ENCODE measurements around the gene MAP3K8.

The MAP3K8 gene

DNA sequence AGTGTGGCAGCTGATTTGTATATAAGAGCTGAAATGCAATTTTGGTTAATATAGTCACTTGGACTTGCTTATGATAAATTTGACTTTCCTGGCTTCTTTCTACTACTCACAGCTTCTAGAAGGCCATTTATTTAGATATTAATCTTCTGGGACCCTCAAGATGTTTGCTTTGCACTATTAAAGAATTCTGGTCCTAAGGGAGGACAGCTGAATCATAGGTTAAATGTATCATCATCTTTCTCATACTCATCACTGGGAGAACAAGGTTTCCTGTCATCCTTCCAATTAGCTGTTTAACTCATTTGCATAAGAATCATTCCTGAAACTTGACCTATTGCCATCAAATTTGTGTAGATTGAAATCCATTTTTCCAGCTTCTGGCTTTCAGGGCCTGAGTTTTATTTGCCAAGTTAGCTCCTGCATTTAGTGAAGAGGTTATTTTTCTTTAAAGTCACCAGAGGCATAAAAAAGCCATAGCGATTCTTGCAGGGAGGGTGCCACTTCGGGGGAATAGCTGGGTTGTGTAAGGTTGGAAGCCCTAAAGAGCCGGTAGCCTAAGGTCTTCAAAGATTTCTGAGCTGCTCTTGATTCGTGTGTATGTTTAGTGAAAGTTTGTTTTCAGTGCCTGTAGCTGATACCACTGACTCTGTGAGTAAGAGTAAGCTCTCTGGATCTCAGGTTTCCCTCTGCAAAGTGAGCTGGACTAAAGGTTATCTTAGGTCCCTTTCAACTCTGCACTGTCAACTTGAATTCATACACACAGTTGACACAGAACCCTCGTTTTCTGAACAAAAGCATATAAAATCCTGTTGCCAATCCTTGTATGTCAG lies 4.3 kb downstream of the MAP3K8 start:
- in situ Hi-C loops (cut with MboI; ENCODE audit: low pct_unique_long_range_greater_than_20kb, low sequenced_read_pairs) = no loop called here
- DNase-seq = no peak

DNA sequence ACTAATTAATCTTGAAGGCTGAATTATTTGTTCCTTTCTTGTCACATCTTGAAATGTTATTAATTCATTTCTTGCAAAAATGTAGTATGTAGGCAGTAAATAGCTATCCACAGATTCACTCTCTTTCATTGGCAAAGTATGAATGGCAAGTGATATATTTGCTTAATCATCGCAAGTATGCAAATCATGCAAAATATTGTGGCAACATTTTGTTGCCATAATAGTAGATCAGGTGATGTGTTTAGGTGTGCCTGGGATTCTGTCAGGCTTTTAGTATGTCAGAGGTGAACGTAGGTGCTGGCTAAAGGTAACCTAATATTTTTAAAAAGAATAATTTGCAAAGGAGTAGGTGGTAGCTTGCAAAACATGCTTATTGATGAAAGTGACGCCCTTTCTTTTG lies 5.9 kb downstream of the MAP3K8 start:
- in situ Hi-C loops (cut with MboI; ENCODE audit: low pct_unique_long_range_greater_than_20kb, low sequenced_read_pairs) = no loop called here

DNA sequence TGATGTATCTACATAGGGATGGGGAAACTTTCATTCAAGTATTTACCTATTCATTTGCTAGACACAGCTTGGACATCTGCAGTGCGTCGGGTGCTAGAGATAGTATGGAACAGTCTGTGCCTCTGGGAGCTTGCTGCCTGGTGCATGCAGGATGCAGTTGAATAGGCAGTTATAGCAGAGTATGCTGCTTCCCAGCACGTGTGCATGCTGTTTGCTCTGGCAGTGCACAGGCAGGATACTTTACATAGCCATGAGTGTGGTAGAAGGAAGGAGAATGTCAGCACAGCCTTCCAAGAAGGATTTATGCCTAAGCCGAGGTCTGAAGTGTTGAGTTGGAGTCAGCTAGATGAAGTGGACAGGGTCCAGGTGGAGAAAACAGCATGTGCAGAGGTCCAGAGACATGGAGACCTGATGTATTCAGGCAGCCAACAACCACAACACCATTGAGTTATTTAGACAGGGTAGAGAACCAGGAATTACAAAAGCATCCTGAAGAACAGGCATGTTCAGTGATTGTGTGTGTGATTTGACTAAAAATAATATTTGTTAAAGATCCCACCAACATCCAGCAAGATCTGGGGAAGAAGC lies 8.1 kb downstream of the MAP3K8 start:
- DNase-seq = no peak
- in situ Hi-C loops (cut with MboI; ENCODE audit: low pct_unique_long_range_greater_than_20kb, low sequenced_read_pairs) = no loop called here

More for the DNA sequence above, 5.9 kb downstream of the MAP3K8 start:
- no peak for DNase-seq

DNA sequence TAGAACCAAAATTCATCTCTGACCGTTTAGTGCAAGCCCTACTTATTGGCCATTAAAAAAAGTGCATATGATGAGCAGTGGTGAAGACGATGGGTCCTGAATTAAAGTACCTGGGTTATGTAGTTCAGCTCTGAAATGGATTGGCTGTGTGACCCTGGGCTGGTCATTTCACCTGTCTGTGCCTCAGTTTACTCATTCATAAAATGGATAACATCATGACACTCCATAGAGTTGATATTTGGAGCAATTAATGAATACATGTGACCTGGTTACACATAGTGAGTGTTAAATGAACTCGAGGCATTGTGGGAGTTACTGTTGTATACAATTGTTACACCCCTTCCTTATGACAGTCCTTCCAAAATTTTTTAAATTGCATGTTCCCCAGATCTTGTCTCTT lies 9.1 kb downstream of the MAP3K8 start:
- in situ Hi-C loops (cut with MboI; ENCODE audit: low pct_unique_long_range_greater_than_20kb, low sequenced_read_pairs) = no loop called here
- DNase-seq = no peak

DNA sequence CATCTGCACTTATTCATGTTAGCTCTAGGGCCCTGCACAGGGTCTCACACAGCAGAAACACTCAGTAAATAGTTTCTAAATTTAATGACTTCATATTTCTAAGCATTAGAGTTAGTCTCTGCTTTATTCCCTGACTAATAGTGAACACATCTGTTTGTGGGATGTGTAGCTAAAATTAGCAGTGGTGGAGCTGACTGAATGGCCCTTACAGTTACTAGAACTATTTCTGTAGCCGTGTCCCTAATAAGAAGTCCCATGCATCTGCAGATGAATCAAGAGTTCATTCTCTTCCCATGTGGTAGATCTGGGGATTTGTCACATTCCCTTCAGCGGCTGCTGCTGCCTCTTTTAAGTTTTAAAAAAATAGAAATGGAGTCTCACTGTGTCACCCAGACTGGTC lies 11.7 kb downstream of the MAP3K8 start:
- in situ Hi-C loops (cut with MboI; ENCODE audit: low pct_unique_long_range_greater_than_20kb, low sequenced_read_pairs) = no loop called here
- DNase-seq = no peak

DNA sequence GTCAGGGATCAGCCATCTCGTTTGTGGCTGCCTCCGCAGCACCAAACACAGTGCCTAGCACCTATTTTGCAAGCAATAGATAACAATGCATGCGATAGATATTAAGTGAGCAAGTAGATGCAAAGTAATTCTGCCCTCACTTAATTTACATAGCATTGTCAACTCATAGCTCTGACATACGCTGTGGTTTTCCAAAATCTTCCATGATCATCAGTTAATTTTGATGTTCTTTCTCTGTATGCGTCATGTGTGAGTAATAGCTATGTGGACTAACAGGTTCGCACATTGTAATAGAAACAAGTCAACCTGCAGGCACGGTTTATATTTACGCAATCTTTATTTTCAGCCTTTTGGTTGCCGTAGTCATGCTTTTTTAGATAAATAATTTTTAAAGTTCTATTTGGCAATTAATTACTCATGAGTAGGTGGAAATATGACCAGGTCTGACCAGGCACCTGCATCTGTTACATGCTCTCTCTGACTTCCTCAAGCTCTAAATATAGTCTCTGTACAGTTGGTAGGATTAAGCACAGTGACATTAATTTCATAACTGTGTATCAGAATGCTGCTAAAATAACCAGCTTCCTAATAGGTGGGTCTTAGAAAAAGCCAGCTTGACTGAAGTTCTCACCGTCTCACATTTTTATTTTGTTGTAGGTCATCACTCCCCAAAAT lies 13.3 kb downstream of the MAP3K8 start:
- in situ Hi-C loops (cut with MboI; ENCODE audit: low pct_unique_long_range_greater_than_20kb, low sequenced_read_pairs) = no loop called here
- DNase-seq = no peak

DNA sequence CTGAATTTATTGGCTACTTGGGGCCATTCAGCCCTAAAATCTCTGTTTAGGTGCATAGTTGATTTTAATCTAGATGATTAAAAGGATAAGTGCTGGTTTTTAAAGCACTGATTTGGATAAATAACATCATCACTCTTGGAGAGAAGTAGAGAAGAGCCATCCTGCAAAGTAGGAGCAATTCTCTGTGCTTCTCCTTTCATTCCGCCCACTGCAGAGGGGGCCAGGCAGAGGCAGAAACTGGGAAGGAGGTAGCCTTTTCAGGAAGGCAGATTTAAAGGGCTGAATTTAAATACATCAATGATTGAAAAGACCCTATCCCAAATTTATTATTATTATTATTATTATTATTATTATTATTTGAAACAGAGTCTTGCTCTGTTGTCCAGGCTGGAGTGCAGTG lies 14.1 kb downstream of the MAP3K8 start:
- in situ Hi-C loops (cut with MboI; ENCODE audit: low pct_unique_long_range_greater_than_20kb, low sequenced_read_pairs) = no loop called here
- DNase-seq = no peak

DNA sequence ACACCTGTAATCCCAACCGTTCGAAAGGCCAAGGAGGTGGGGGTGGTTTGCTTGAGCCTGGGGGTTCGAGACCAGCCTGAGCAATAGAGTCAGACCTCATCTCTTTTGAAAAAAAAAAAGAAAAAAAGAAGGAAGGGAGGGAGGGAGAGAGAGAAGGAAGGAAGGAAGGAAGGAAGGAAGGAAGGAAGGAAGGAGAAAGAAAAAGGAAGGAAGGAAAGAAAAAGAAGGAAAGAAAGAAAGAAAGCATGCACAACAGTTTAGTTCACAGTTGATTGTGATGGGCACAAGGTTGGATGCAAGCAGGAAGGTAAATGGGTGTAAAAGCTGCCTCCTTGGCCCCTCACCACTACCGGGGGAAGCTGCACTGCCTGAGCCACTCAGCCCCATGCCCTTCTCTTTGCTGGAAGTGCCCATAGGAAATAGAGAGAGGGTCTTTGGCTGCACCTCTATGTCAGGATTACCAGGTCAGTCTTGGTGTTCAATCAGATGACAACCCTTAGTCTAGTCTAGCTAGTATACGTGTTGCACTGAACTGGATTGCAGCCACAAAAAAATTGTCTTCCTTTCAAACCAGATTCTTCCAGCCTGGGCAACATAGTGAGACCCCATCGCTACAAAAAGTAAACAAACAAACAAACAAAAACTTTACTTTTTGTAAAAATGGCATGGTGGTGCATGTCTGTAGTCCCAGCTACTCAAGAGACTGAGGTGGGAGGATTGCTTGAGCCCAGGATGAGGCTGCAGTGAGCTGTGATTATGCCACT lies 20.0 kb downstream of the MAP3K8 start:
- no peak for DNase-seq
- in situ Hi-C loops (cut with MboI; ENCODE audit: low pct_unique_long_range_greater_than_20kb, low sequenced_read_pairs) = no loop called here

DNA sequence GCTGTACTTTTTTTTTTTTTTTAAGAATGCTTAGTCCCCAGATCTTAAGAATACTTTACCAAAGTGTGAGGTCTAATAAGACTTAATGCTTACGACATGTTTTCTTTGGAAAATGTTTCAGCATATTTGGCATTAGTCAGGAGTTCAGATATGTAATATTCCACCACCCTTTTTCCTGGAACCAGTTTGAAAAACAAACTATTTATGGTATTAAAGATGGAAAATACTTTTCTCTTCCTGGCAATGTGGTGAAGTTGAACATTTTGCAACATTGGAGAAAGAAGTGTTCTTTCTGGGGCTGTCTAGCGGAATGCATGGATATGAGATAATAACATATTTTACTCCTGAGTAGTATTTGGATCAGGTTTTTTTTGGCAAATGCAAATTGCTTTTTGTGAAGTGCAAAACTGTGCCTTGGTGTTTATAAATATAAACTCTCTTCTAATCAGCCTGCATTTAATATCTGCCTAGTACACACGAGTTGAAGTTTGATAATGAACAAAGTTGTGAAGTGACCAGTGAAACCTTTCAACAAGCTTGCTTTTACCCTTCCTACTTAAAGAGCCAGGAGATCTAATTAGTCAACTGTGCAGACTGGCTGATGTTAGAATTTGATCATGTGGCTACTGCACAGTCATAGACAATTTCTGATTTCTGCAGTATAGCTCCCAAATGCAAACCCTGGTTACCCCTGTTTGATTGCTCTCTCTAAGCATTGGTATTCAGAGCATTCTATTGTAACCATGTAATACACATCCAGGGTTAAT lies 20.9 kb downstream of the MAP3K8 start:
- no peak for DNase-seq
- in situ Hi-C loops (cut with MboI; ENCODE audit: low pct_unique_long_range_greater_than_20kb, low sequenced_read_pairs) = no loop called here

DNA sequence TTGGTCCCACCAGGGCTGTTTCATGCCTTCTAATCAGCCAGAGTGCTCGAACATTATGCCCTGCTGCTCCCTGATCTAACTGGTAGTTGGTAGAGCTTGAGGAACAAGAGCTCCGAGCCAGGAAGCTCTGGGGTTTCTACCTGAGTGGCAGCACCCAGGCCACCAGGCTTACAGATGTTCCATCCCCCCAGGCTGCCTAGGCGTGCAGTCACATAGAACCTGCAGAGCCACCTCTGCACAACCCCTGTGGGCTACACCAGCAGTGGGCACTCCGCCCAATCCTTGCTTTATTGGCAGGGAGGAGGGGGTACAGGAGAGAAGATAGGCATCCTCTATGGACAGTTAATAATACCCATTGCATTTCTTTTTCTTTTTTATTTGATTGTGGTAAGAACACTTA lies 21.8 kb downstream of the MAP3K8 start:
- DNase-seq = peak; percentile 15
- in situ Hi-C loops (cut with MboI; ENCODE audit: low pct_unique_long_range_greater_than_20kb, low sequenced_read_pairs) = no loop called here

DNA sequence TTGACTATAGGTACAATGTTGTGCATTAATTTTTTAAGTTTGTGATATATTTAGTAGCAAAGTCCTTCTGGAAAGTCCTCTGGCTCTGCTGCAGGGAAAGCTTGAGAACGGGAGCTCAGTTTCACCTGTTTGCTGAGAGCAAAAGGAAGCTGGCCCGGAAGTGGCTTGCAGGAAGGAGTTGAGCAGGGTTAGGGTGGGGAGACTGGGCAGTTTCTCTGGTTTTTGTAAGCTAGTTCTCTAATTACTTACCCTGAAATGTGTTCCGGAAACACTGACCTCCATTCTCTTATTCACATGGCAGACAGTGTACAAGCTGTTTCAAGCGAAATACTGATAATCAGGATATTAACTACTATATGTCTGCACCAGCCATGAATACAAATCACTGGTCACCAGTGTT lies 22.3 kb downstream of the MAP3K8 start:
- in situ Hi-C loops (cut with MboI; ENCODE audit: low pct_unique_long_range_greater_than_20kb, low sequenced_read_pairs) = no loop called here
- DNase-seq = peak; percentile 81

DNA sequence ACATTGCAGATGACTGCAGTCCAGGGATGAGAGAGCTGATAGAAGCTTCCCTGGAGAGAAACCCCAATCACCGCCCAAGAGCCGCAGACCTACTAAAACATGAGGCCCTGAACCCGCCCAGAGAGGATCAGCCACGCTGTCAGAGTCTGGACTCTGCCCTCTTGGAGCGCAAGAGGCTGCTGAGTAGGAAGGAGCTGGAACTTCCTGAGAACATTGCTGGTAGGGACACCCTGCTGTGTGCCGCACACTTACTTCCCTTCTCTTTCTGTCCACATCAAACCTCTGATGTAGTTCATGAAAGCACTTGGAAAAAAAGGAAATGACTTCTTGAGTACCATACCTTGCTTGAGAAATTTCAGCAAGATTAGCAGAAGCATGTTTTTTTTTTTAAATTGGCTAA lies 25.3 kb downstream of the MAP3K8 start:
- peak; percentile 94 for DNase-seq
- in situ Hi-C loops (cut with MboI; ENCODE audit: low pct_unique_long_range_greater_than_20kb, low sequenced_read_pairs) = no loop called here

DNA sequence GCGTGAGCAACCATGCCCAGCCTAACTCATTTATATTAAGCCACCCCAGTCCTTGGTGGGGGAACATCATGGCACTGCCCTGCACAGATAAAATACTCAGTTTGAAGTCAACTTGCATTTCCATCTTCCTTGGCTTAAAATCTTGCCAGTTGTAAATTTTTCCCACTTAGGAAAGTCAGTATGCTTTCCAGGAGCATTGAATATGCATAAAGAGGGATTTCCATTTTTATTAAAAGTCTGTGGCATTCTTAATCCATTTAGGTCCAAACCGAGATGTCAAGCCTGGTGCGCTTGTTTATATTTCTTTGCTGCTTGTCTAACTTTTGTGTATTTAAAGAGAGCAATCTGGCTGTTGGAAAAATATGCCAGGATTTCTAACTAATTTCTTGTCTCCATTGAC lies 26.1 kb downstream of the MAP3K8 start:
- DNase-seq = no peak
- in situ Hi-C loops (cut with MboI; ENCODE audit: low pct_unique_long_range_greater_than_20kb, low sequenced_read_pairs) = no loop called here

DNA sequence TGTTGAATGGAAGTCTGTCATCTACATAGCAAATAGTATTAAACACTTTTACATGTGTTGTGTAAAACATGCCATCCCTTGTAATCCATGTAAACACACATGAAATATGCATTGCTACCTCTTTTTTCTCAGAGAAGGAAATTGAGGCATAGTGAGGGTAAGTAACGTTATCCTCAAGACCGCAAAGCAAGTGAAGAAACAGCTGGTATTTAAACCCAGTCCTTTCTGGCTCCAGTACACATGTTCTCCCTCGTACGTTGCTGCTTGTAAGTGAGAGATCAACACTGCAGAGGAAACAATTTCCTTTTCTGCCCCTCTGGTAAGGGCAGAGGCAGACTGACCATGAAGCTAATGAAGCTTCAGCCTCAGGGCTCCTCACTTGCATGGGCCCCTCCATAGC lies 28.5 kb downstream of the MAP3K8 start:
- in situ Hi-C loops (cut with MboI; ENCODE audit: low pct_unique_long_range_greater_than_20kb, low sequenced_read_pairs) = no loop called here

DNA sequence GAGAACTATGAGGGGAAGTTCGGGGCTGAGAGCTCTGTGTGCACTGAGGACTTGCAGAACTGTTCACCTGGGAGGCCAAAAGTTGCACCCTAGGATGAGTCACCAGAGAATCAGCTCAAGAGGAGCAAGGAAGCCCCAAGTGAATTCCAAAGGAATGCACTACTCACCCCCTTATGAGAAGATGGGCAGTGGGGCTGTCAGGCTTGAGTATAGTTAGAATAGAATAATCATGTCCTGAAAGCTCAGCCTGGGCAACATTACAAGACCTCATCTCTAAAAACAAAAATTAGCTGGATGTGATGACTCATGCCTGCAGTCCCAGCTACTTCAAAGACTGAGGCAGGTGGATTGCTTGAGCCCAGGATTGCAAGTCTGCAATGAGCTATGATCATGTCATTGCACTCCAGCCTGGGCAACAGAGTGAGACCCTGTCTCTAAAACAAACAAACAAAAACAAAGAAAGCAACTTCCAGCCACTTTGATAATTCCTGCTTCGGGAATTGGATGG lies 30.0 kb downstream of the MAP3K8 start:
- DNase-seq = no peak
- in situ Hi-C loops (cut with MboI; ENCODE audit: low pct_unique_long_range_greater_than_20kb, low sequenced_read_pairs) = no loop called here

More for the DNA sequence above, 28.5 kb downstream of the MAP3K8 start:
- DNase-seq = no peak

DNA sequence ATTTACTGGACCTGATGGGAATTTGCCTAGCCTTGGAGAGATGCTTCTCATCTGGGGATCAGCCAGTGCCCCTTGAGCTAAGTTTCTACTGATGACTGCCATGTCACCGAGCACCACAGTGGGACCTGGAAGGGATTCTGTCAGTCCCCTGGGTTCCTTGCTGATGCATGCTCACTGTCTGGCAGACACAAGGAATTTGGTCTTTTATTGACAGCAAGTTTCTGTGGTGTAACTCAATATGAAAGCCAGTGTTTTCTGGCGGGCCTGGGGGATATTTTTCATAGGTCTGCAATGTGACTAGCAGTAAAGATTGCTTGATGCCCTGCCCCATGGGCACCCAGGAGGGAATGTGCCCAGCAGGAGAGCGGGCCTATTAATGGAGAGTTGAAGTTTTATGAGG lies 30.7 kb downstream of the MAP3K8 start:
- in situ Hi-C loops (cut with MboI; ENCODE audit: low pct_unique_long_range_greater_than_20kb, low sequenced_read_pairs) = no loop called here

DNA sequence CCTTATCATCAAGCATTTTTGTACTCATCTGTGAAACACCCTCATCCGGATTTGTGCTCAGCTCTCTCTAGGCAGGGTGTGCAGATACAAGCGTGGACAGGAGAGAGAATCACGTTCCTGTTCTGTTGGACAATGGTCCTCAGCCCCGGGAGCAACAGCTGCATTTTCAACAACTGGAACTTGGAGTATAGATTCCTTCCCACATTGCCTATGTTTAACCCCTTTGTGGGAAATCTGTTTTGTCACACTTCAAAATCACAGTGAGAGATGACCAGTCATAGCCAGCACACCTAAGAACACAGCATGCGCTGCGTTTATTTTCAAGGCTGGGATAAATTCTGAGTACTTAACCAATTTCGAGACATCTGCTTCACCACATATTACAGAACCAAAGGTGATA lies 32.5 kb downstream of the MAP3K8 start:
- DNase-seq = no peak
- in situ Hi-C loops (cut with MboI; ENCODE audit: low pct_unique_long_range_greater_than_20kb, low sequenced_read_pairs) = no loop called here

More for the DNA sequence above, 30.7 kb downstream of the MAP3K8 start:
- DNase-seq = no peak

DNA sequence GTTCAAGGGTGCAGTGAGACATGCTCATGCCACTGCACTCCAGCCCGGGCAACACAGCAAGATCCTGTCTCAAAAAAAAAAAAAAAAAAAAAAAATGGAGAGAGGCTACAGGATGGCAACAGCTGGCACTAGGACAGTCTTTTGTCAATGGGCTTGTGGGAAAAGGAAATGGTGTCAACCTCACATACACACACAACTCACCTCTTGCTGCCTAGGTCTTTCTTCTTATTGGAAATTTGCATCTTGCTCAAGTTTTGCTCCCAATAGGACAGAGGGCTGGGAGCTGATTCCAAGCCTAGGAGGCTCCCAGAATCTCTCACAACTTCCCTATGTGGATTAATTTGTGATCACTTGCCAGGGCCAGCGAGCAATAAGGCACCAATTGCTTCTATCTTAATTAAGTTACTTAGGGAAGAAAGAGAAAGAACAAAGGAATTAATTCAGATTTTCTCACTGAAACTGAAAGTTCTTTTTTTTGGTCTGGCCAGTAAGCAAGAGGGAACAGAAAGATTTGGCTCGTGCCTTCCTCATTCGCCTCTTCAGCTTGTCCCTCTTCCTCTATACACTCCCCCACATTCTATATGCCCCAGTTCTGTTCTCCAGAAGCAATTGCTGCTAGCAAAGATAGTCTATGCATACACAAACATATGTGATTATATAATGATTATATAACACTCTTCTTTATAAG lies 33.8 kb downstream of the MAP3K8 start:
- in situ Hi-C loops (cut with MboI; ENCODE audit: low pct_unique_long_range_greater_than_20kb, low sequenced_read_pairs) = no loop called here
- peak; percentile 75 for DNase-seq
